H1 (cell line): Measurements from ENCODE around the gene CFL2. TPM values are rescaled to one million over a fixed set of nuclear protein-coding genes. Genes with fewer than 3 reads are reported as not detected.

Source experiments
- CTCF ChIA-PET: fragments of 300-600 bp; sonication (Branson Sonifier 250); formaldehyde crosslinking; loops from one replicate; lab custom pipeline; 2021; ENCODE audit not compliant: partially characterized antibody; lab: Charles Lee
- POLR2A ChIA-PET: fragments of 300-600 bp; sonication (Branson Sonifier 250); formaldehyde crosslinking; loops from one replicate; lab custom pipeline; 2021; ENCODE audit warnings: inconsistent platforms; ENCODE audit not compliant: partially characterized antibody; lab: Charles Lee
- DNase-seq, 2 experiments: peaks; one replicate each; pipeline versions ENCODE4 v3.0.0 to v3.0.0-alpha.2; 2010 to 2022; ENCODE audit warnings: low spot score in 2 of 2, low read depth in 1 of 2, mixed read lengths in 1 of 2
- FAIRE-seq: peaks from 2 replicates; lab custom pipeline; 2011; peaks lifted over from hg19 to GRCh38; lab: Jason Lieb, UNC
- H2AFZ ChIP-seq: 2 replicates; pipeline ENCODE4 v1.8.1; 2012; ENCODE audit warnings: low read length, inconsistent platforms
- H2AK5ac ChIP-seq: 2 replicates; pipeline ENCODE4 v1.6.1; 2013; ENCODE audit warnings: low read depth, low read length
- H2BK120ac ChIP-seq: replicated peaks from 2 replicates; pipeline ENCODE3; 2013; ENCODE audit warnings: low read depth, low read length, inconsistent platforms
- H2BK12ac ChIP-seq: 2 replicates; pipeline ENCODE4 v1.6.1; 2013; ENCODE audit warnings: low read depth, low read length
- H2BK15ac ChIP-seq: 2 replicates; pipeline ENCODE4 v1.6.1; 2013; ENCODE audit warnings: low read length
- H2BK20ac ChIP-seq: 2 replicates; pipeline ENCODE4 v1.6.1; 2013; ENCODE audit warnings: low read length
- H2BK5ac ChIP-seq: 2 replicates; pipeline ENCODE4 v1.6.1; 2013; ENCODE audit warnings: low read depth, low read length
- H3K14ac ChIP-seq: 2 replicates; pipeline ENCODE4 v1.6.1; 2013; ENCODE audit warnings: inconsistent platforms; ENCODE audit not compliant: insufficient read length
- H3K18ac ChIP-seq: 2 replicates; pipeline ENCODE4 v1.6.1; 2013; ENCODE audit warnings: low read length; ENCODE audit errors: extremely low read depth
- H3K23ac ChIP-seq: 2 replicates; pipeline ENCODE4 v1.6.1; 2013; ENCODE audit warnings: inconsistent platforms; ENCODE audit not compliant: insufficient read length
- H3K23me2 ChIP-seq: 2 replicates; pipeline ENCODE4 v1.6.1; 2013; ENCODE audit warnings: low read depth, low read length
- H3K27ac ChIP-seq: 2 replicates; pipeline ENCODE4 v1.6.1; 2011; ENCODE audit warnings: low read depth, low read length, inconsistent platforms
- H3K27me3 ChIP-seq, 4 experiments: replicated peaks in 1 of 4; 1 replicate in 1 of 4; 2 replicates in 3 of 4; pipeline versions ENCODE4 v1.6.1 to v1.8.1; 2011 to 2013; ENCODE audit warnings: low read length in 3 of 4, mild to moderate bottlenecking in 3 of 4, inconsistent platforms in 2 of 4, mixed read lengths in 2 of 4, moderate library complexity in 1 of 4; ENCODE audit not compliant: control insufficient read depth in 3 of 4, insufficient read depth in 3 of 4; ENCODE audit errors: extremely low read depth in 1 of 4
- H3K36me3 ChIP-seq, 4 experiments: 2 replicates each; pipeline versions ENCODE4 v1.6.1 to v1.8.1; 2011 to 2013; ENCODE audit warnings: mild to moderate bottlenecking in 4 of 4, low read length in 3 of 4, moderate library complexity in 2 of 4, control low read depth in 1 of 4, inconsistent platforms in 1 of 4; ENCODE audit not compliant: insufficient read depth in 4 of 4, control insufficient read depth in 2 of 4
- H3K4ac ChIP-seq: replicated peaks from 2 replicates; pipeline ENCODE3; 2013; ENCODE audit warnings: low read length, low read depth, mixed read lengths, inconsistent platforms; ENCODE audit not compliant: insufficient read length
- H3K4me1 ChIP-seq, 4 experiments: replicated peaks in 1 of 4; 1 replicate in 1 of 4; 2 replicates in 3 of 4; pipeline versions ENCODE4 v1.6.1 to v1.8.1; 2011 to 2013; ENCODE audit warnings: low read length in 3 of 4, inconsistent platforms in 2 of 4, mixed read lengths in 1 of 4; ENCODE audit not compliant: insufficient read depth in 4 of 4, control insufficient read depth in 3 of 4
- H3K4me2 ChIP-seq, 2 experiments: 2 replicates each; pipeline versions ENCODE4 v1.6.1 to v1.8.1; 2011 to 2013; ENCODE audit warnings: low read depth in 2 of 2, low read length in 2 of 2, control low read depth in 1 of 2, inconsistent platforms in 1 of 2, mild to moderate bottlenecking in 1 of 2; ENCODE audit not compliant: insufficient read depth in 1 of 2
- H3K4me3 ChIP-seq, 4 experiments: fragments of 200-600, 300-600 bp in 1 of 4; sonication (generic), shearing (Covaris generic), sonication (Bioruptor Twin) in 1 of 4; 2 replicates each; pipeline versions ENCODE4 v1.5.1 to v1.8.1; 2011 to 2016; ENCODE audit warnings: low read length in 4 of 4, low read depth in 3 of 4, control low read depth in 2 of 4, inconsistent platforms in 2 of 4, mild to moderate bottlenecking in 2 of 4, mixed read lengths in 1 of 4, moderate library complexity in 1 of 4; ENCODE audit not compliant: insufficient read depth in 2 of 4; ENCODE audit errors: extremely low read depth in 1 of 4
- H3K56ac ChIP-seq: replicated peaks from 2 replicates; pipeline ENCODE3; 2013; ENCODE audit warnings: low read depth, mild to moderate bottlenecking, mixed read lengths, low read length, inconsistent platforms; ENCODE audit not compliant: insufficient read length
- H3K79me1 ChIP-seq: 2 replicates; pipeline ENCODE4 v1.6.1; 2013; ENCODE audit warnings: low read depth, low read length, control low read depth
- H3K79me2 ChIP-seq, 2 experiments: 2 replicates each; pipeline versions ENCODE4 v1.6.1 to v1.8.1; 2012 to 2013; ENCODE audit warnings: low read length in 2 of 2, mild to moderate bottlenecking in 2 of 2, inconsistent platforms in 1 of 2; ENCODE audit not compliant: insufficient read depth in 2 of 2, control insufficient read depth in 1 of 2
- H3K9ac ChIP-seq, 4 experiments: replicated peaks in 1 of 4; 1 replicate in 1 of 4; 2 replicates in 3 of 4; pipeline versions ENCODE4 v1.6.1 to v1.8.1; 2011 to 2013; ENCODE audit warnings: low read depth in 3 of 4, low read length in 3 of 4, control low read depth in 2 of 4, mild to moderate bottlenecking in 2 of 4, moderate library complexity in 2 of 4, inconsistent platforms in 1 of 4; ENCODE audit errors: extremely low read depth in 1 of 4
- H3K9me3 ChIP-seq, 2 experiments: 2 replicates each; pipeline versions ENCODE4 v1.6.1 to v1.8.1; 2012 to 2013; ENCODE audit warnings: mild to moderate bottlenecking in 2 of 2, moderate library complexity in 2 of 2, control low read depth in 1 of 2, inconsistent platforms in 1 of 2, low read depth in 1 of 2, low read length in 1 of 2, mixed read lengths in 1 of 2; ENCODE audit not compliant: insufficient read depth in 2 of 2
- H4K20me1 ChIP-seq, 2 experiments: replicated peaks in 1 of 2; 2 replicates each; pipeline versions ENCODE3 to v1.8.1; 2011 to 2013; ENCODE audit warnings: inconsistent platforms in 2 of 2, low read length in 2 of 2, mild to moderate bottlenecking in 1 of 2; ENCODE audit not compliant: insufficient read depth in 2 of 2, control insufficient read depth in 1 of 2
- H4K5ac ChIP-seq: 2 replicates; pipeline ENCODE4 v1.6.1; 2013; ENCODE audit warnings: low read length, low read depth, mixed read lengths, inconsistent platforms; ENCODE audit not compliant: insufficient read length
- H4K8ac ChIP-seq: 2 replicates; pipeline ENCODE4 v1.8.0; 2013; ENCODE audit warnings: mild to moderate bottlenecking, moderate library complexity, low read length, inconsistent platforms; ENCODE audit not compliant: insufficient read depth; ENCODE audit errors: extremely low read depth
- H4K91ac ChIP-seq: replicated peaks from 2 replicates; pipeline ENCODE3; 2013; ENCODE audit warnings: low read length, mixed read lengths, inconsistent platforms; ENCODE audit not compliant: insufficient read length
- CBX5 ChIP-seq: fragments of 300-800, 300-1000 bp; sonication (generic); IDR thresholded peaks from 2 replicates; pipeline ENCODE4 v1.7.1; 2016; ENCODE audit warnings: antibody characterized with exemption, low read length, low read depth
- CTBP2 ChIP-seq: IDR thresholded peaks from 2 replicates; pipeline ENCODE4 v1.7.0; 2011; ENCODE audit warnings: borderline replicate concordance, mild to moderate bottlenecking, moderate library complexity, mixed read lengths, low read length; ENCODE audit not compliant: insufficient read depth, insufficient read length
- E2F6 ChIP-seq: IDR thresholded peaks from 2 replicates; pipeline ENCODE4 v1.6.1; 2012; ENCODE audit warnings: inconsistent platforms
- EP300 ChIP-seq, 2 experiments: IDR thresholded peaks; 1 replicate in 1 of 2; 2 replicates in 1 of 2; pipeline ENCODE4 v1.6.1; 2011 to 2012; ENCODE audit warnings: low read depth in 2 of 2, low read length in 2 of 2, mild to moderate bottlenecking in 2 of 2, borderline replicate concordance in 1 of 2, inconsistent platforms in 1 of 2, moderate library complexity in 1 of 2
- HDAC6 ChIP-seq: IDR thresholded peaks from one replicate; pipeline ENCODE4 v1.7.1; 2012; ENCODE audit warnings: low read depth, mild to moderate bottlenecking, inconsistent platforms, low read length, moderate library complexity
- KDM1A ChIP-seq: fragments of 200-600, 300-600 bp; sonication (generic); IDR thresholded peaks from 2 replicates; pipeline ENCODE4 v1.7.1; 2016; ENCODE audit warnings: mild to moderate bottlenecking, low read length, borderline replicate concordance
- NANOG ChIP-seq: IDR thresholded peaks from 2 replicates; pipeline ENCODE4 v1.6.1; 2011; ENCODE audit warnings: low read length, low read depth, mild to moderate bottlenecking, inconsistent platforms; ENCODE audit not compliant: insufficient read depth, poor library complexity, severe bottlenecking
- RNF2 ChIP-seq: fragments of 200-900, 300-1000 bp; sonication (generic); IDR thresholded peaks from 2 replicates; pipeline ENCODE4 v1.7.1; 2016; ENCODE audit warnings: borderline replicate concordance, low read depth, mild to moderate bottlenecking, antibody characterized with exemption, low read length; ENCODE audit not compliant: poor library complexity, severe bottlenecking; ENCODE audit errors: missing control alignments
- SIN3A ChIP-seq, 2 experiments: IDR thresholded peaks in 1 of 2; conservative IDR thresholded peaks in 1 of 2; 2 replicates each; pipeline ENCODE4 v1.6.1; 2011 to 2012; ENCODE audit warnings: low read length in 2 of 2, improper control_type of control experiment in 1 of 2, low read depth in 1 of 2, mild to moderate bottlenecking in 1 of 2
- SIRT6 ChIP-seq: IDR thresholded peaks from one replicate; pipeline ENCODE4 v1.7.1; 2012; ENCODE audit warnings: low read length, inconsistent platforms
- SP4 ChIP-seq: IDR thresholded peaks from 2 replicates; pipeline ENCODE4 v1.6.1; 2012; ENCODE audit warnings: low read length, inconsistent platforms
- TBP ChIP-seq: IDR thresholded peaks from 2 replicates; pipeline ENCODE4 v1.6.1; 2011; ENCODE audit warnings: low read depth, low read length, improper control_type of control experiment
- TCF12 ChIP-seq: IDR thresholded peaks from 2 replicates; pipeline ENCODE4 v1.6.1; 2011; ENCODE audit warnings: low read depth, mild to moderate bottlenecking, low read length
- ZNF274 ChIP-seq: IDR thresholded peaks from 2 replicates; pipeline ENCODE4 v1.7.0; 2012; ENCODE audit warnings: low read length, borderline replicate concordance; ENCODE audit errors: extremely low read depth
- polyA plus RNA-seq, 7 experiments: library from polyadenylated mRNA; depleted of rRNA in 3 of 7; stranded (reverse) in 5 of 7; unstranded in 2 of 7; fragments of >200 nt in 5 of 7; fragments of 200-250 nt in 2 of 7; gene quantifications; 1 replicate in 5 of 7; 2 replicates in 1 of 7; 4 replicates in 1 of 7; pipeline versions ENCODE4 v1.2.1 to v1.2.3, GENCODE V29; 2011 to 2013; ENCODE audit warnings: missing spikeins in 2 of 7, mixed read lengths in 2 of 7
- total RNA-seq: library from RNA; stranded (reverse); fragmentation: NEBNext Ultra II Directional; extraction: Animal tissue kit (Norgen Biotek cat#: 25700); gene quantifications from 2 replicates; pipeline ENCODE4 v1.2.1, GENCODE V29; 2021

Gene CFL2
- total and polyA plus RNA-seq, 2 of the 8 experiments (the other 6 are each of a cell fraction or from before 2014, with no cell fraction given): 9.7 to 20.5 TPM

DNA sequence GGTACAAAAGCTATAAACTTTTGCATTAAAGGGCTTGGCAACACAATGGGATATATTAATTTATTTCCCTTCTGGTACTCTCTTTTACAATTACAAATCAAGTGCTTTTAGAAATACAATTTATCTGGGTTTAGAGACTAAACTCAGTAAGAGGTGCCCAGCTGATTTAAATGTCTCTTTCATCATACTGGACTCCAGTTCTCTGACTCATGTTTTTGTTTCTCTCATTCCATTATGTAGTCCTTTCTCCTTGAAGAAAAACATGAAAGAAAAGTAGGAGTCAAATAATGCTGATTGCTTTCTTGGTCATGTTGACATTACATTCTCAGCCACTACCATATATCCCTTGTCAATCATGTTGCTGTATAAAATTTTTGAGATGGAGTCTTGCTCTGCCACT lies 36.3 kb upstream of the CFL2 start:
- Histone ChIP-seq H4K91ac (no peak overlapping the region), H3K4me3 (no peak overlapping the region), H2BK20ac (no peak overlapping the region), H4K20me1 (no peaks in the 10 kb centered on the region), H3K18ac (no peak overlapping the region), H2BK12ac (no peak overlapping the region), H3K56ac (no peak overlapping the region), H3K9ac (no peak overlapping the region), H4K8ac (no peak overlapping the region), H3K4ac (no peak overlapping the region), H3K23ac (no peak overlapping the region), H3K27me3 (no peaks in the 10 kb centered on the region), H2AFZ (no peak overlapping the region), H3K27ac (no peak overlapping the region), H3K36me3 (no peaks in the 10 kb centered on the region; a peak in 1 of 8 replicates), H3K79me1 (no peaks in the 10 kb centered on the region), H2BK5ac (no peak overlapping the region), H3K79me2 (no peaks in the 10 kb centered on the region), H3K23me2 (no peaks in the 10 kb centered on the region), H3K14ac (no peak overlapping the region), H2BK15ac (no peak overlapping the region), H3K9me3 (no peaks in the 10 kb centered on the region), H4K5ac (no peak overlapping the region), H2BK120ac (no peak overlapping the region), H3K4me1 (no peaks in the 10 kb centered on the region), H3K4me2 (no peak overlapping the region), H2AK5ac (no peak overlapping the region)
- ChIA-PET CTCF (no interaction called here), POLR2A (no interaction called here)
- FAIRE-seq: no peak
- DNase-seq: no peak
- no peak for TF ChIP-seq TBP
- TF ChIP-seq E2F6: no peak
- TF ChIP-seq ZNF274: no peak
- no peak for TF ChIP-seq RNF2
- TF ChIP-seq CBX5: no peak
- no peak for TF ChIP-seq HDAC6
- TF ChIP-seq SP4: no peak
- no peak for TF ChIP-seq CTBP2
- no peak for TF ChIP-seq TCF12
- TF ChIP-seq KDM1A: no peak
- no peak for TF ChIP-seq SIN3A (conservative IDR thresholded peaks at IDR 0.05 in 1 of 2, IDR thresholded peaks at IDR 0.05 in 1 of 2; ENCODE audit: low read depth in 1 of 2, low read length in 2 of 2)
- TF ChIP-seq EP300 (IDR thresholded peaks at IDR 0.05; ENCODE audit: borderline replicate concordance in 1 of 2, low read depth in 2 of 2, low read length in 2 of 2): no peak
- no peak for TF ChIP-seq NANOG
- no peak for TF ChIP-seq SIRT6
